HG02840 (cell line): ENCODE measurements around the gene FADD.
"Not testable (repeated sequence)": the region's sequence is repeated elsewhere in the genome, so short reads cannot be mapped to it uniquely, and the experiment has no call there.

Experiments
- ATAC-seq: cut with Tn5 transposase; IDR thresholded peaks from one replicate; pipeline ENCODE4 v1.9.1; 2021; ENCODE audit warnings: mild to moderate bottlenecking, moderate library complexity, moderate number of reproducible peaks; ENCODE audit not compliant: unreplicated experiment, low FRiP score

Gene FADD

DNA sequence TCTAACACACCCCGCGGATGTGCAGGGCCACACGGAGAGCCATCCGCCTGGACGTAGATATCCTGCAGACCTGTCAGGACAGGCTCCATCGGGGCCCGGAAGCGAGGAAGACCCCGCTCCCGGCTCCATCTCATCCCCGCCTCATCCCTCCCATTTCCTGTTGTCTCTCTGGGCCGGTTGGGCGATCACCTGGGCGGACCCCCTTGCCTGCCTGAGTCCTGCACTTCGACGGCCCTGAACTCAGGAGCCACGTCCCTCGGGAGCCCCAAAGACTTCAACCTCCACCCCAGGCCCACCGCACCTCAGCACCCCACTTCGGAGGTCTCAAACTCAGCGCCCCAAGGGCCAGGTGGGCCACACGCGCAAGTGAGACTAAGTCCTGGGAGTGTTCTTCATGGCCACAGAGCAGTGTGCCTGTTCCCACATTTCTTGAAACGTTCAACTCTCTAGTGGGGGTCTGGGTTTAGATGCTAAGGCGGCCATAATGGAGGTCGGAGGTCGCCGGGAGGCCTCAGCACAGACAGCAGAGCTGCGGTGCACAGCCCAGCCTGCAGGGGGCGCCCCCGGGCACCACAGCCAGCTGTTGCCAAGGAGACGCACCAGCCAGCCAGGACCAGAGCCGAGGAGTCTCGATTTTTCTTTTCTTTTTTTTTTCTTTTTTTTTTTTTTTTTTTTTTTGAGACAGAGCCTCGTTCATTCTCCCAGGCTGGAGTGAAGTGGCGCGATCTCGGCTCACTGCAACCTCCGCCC, 26.0 kb upstream of the FADD start:
- ATAC-seq, result no peak

DNA sequence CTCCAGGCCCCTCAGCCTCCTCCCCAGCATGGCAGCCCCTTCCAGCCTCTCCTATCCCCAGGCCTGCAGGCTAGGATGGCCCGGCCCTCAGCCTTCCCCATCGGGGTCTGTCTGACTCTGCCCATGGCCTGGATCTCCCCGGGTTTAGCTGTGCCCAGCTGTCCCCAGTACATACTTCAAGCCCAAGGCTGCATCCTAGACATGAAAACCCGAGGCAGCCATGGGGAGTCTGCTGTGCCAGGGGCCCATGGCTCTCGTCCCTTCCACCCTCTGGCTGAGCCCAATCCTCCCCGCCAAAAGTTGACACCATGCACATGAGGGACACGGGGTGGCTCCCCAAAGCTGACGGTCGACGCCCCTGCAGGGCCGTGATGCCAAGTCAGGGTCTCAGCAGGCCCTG, 22.2 kb upstream of the FADD start:
- no peak for ATAC-seq

GRCh38 chr11:70182266-70182665, 20.8 kb upstream of the FADD start:
- no peak for ATAC-seq

- no peak for ATAC-seq
Measured at GRCh38 chr11:70183032-70183431, 20.1 kb upstream of the FADD start.

GRCh38 chr11:70183483-70184176, 19.5 kb upstream of the FADD start:
- ATAC-seq, result no peak

DNA sequence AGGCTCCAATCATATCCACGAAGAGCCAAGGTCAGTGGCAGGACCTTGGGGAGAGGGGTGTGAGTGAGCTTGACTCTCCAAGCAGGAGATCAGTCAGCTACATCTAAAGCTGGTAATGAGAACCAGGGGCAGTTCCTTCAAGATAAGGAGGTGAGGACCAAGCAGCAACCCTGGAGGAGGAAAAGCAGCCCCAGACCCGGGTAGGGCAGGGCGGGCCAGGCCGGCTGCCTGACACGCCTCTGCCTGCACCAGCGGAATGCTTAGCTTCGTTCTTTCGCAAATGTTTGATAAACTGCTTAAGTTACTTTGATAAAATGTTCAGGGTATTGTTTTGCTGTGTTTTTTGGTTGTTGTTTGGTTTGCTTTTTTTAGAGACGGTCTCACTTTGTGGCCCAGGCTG, 18.7 kb upstream of the FADD start:
- ATAC-seq, result no peak

GRCh38 chr11:70185348-70186055, 17.6 kb upstream of the FADD start:
- no peak for ATAC-seq

DNA sequence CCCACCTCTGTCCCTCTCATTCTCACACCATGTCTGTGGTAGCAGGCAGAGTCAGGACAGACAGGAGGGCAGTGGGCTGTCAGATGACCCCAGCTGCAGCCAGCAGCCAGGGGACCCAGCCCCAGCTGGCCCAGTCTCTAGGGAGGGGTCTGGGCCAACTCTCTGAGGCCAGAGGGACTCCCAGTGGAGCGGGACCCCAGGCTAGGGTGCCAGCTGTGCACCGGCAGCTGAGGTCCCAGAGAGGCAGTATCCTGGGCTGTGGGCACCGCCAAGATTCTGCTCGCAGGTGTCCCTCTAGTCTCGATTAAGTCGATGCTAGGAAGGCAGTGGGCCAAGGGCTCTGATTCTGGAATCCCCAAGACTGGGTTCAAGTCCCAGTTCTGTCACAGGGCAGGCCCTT, 16.7 kb upstream of the FADD start:
- no peak for ATAC-seq

DNA sequence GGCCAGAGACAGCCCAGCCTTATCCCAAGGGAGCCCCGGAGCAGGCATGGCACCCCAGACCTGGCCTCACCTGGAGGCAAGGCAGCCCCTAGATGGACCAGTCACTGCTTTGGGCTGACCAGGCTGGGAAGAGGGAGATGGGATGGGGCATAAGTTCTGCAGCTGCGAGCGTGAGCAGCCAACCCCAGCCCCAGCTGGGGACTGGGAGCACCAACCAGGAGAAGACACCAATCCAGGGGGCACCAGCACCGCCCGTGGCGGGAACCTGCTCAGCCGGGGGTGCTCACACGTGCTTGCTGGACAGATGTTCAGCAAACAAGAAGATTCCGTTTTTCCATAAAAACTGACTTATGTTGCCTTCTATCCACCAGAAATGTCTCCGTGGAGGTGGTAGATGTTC, 16.2 kb upstream of the FADD start:
- no peak for ATAC-seq

GRCh38 chr11:70187771-70188170, 15.3 kb upstream of the FADD start:
- no peak for ATAC-seq

DNA sequence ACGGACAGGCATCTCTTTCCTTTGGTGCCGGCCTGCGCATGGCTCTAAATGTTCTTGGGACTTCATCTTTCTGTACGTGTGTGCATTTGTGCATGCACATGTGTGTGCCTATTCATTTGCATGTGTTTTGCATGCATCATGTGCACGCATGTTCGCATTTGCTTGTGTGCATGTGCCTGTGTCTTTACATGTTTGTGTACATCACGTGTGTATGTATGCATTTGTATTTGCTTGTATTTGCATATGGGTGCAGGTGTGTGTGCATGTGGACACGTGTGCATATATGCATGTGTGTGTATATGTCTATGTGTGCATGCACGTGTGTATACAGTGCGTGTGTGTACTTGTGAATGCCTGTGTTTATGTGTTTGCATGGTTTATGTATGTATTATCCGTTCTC, 13.5 kb upstream of the FADD start:
- no peak for ATAC-seq

GRCh38 chr11:70191495-70192140, 11.5 kb upstream of the FADD start:
- ATAC-seq, result no peak

DNA sequence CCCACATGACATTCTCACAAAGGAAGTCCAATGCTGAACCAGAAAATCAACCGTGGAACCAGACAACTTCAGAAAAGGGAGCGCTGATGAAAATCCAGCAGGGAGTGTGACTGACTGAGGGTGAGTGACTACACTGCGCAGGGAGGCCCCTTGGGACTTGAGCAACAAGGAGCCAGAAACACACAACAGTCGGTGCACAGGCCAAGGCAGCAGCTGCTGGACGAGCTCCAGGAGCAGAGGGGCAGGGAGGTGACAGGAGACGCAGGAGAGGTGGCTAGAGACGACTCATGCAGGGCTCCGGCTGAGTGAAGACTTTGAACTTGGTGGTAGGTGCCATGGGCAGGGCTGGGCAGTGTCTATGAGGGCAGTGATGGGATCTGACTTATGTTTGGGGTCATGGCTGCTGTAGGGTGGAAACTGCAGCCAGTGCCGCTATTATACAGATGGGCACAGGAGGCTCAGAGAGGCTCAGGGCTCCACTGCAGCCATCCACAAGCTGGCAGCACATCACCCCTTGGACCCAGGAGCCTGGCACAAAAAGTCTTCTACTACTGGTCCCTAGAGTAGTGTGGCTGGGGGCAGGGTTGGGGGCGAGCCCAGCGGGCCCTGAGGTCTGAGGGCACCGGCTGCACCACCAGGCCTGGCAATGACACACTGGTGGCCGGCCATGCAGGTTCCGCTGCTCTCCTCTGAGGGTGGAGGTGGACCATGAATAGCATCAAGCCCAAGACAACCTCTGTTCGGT, 10.3 kb upstream of the FADD start:
- ATAC-seq, result no peak

DNA sequence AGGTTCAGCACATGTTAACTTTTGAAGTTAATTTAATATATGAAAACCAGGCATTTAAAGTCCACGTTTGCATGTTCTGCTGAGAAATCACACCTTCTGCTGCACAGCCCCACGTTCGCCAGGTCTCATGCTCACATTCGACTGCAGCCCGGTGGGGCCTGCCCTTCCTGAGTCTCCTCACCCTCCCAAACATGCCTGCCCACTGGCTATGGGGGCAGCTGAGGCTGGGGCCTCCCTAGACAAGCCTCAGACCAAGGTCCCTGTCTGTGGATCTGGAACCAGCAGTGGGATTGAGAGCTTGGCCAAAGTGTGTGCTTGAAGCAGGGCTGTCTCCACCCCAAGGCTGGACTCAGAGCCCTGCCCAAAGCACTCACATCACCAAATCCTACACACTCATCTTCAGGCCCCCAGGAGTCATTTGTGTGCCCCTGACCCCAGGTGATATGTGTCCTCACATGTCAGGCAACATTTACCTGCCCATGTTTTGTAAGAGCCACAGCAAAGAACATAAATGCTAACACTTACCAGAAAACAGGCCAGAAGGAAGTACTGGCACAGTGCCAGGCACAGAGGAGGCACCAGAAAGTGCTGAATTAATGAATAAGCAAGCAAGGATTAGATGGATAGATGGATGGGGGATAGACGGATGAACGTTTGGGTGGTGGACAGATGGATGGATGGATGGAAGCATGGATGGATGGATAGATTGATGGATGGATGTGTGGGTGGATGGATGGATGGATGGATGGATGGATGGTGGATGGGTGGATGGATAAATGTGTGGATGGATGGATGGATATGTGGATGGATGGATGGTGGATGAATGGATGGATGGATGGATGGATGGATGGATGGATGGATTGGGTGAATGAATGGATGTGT, 9.4 kb upstream of the FADD start:
- ATAC-seq, result no peak

- no peak for ATAC-seq
Measured at GRCh38 chr11:70194792-70195791, 8.0 kb upstream of the FADD start.

DNA sequence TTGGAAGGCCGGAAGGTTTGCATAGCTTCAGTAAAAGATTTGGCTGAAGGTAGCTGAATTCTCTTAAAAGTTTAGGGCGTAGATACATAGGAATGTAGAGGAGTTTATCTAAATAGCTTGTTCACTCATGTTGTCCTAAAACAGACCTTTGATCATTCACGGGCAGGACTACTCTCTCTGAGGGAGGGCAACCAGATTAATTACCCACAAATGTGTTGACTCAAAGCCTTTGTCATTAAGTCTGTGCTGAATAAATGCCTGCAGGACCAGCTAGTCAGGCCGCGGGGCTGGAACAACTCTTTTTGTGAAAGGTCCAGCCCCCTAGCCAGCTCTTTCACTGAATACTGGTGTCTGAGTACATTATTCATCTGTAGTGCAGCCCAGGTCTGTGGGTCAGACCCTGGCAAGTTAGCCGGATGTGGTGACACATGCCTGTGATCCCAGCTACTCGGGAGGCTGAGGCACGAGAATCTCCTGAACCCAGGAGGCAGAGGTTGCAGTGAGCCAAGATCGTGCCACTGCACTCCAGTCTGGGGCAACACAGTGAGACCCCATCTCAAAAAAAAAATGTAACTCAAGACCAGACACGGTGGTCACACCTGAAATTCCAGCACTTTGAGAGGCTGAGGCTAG, 2.8 kb upstream of the FADD start:
- no peak for ATAC-seq

GRCh38 chr11:70201047-70201446, 2.0 kb upstream of the FADD start:
- ATAC-seq, result not testable (repeated sequence)
